ENCODE data around the gene SEC14L3. TPM values are rescaled to one million over a fixed set of nuclear protein-coding genes. Genes with fewer than 3 reads are reported as not detected.
A peak's percentile ranks its signal among the peaks of the same experiment; 100 is the strongest.

SEC14L3 gene
- total RNA-seq, 1 experiment from 2014 or later: not detected

DNA sequence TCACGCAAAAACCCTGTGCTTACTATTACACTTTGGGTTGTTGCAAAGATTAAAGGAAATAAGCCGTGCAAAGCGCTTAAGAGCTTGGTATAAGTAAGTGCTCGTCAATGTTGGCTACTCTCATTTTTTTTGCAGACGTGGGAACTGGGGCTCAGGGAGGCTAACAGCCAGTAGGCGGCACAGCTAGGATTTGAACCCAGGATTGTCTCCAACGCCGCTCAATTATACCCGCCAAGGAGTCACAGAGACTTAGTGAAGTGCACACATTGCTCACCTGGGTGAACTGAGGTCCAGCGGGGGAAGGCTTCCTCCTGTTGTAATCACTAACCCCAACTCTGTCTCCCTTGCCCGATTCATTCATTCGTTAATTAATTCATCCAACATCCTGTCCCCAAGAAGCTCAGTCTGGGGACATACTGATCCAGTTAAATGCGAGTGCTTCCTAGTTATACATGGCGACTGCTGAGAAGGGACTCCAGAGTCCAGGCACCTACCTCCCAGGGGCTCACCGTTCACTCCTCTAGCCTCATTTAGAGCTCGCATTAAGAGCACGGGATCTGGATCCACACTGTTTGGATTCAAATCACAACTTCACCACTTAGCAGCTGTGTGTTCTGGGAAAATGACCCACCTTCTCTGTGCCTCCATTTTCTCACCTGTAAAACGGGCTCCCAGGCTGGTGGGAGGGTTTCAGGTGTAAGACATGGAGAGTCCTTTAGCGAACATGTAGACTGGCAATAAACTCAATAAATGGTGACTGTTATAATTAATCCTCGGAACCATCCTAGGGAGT lies 47.1 kb downstream of the SEC14L3 start:
- TF ChIP-seq ZNF317 (CRISPR knock-in tag; IDR thresholded peaks at IDR 0.05; ENCODE audit: borderline replicate concordance, low read depth): no peak
- TF ChIP-seq, protein P1, sequence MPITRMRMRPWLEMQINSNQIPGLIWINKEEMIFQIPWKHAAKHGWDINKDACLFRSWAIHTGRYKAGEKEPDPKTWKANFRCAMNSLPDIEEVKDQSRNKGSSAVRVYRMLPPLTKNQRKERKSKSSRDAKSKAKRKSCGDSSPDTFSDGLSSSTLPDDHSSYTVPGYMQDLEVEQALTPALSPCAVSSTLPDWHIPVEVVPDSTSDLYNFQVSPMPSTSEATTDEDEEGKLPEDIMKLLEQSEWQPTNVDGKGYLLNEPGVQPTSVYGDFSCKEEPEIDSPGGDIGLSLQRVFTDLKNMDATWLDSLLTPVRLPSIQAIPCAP (CRISPR knock-in tag; IDR thresholded peaks at IDR 0.05): no peak
- TF ChIP-seq ZNF423 (CRISPR knock-in tag; IDR thresholded peaks at IDR 0.05): no peak
- TF ChIP-seq, protein P2, sequence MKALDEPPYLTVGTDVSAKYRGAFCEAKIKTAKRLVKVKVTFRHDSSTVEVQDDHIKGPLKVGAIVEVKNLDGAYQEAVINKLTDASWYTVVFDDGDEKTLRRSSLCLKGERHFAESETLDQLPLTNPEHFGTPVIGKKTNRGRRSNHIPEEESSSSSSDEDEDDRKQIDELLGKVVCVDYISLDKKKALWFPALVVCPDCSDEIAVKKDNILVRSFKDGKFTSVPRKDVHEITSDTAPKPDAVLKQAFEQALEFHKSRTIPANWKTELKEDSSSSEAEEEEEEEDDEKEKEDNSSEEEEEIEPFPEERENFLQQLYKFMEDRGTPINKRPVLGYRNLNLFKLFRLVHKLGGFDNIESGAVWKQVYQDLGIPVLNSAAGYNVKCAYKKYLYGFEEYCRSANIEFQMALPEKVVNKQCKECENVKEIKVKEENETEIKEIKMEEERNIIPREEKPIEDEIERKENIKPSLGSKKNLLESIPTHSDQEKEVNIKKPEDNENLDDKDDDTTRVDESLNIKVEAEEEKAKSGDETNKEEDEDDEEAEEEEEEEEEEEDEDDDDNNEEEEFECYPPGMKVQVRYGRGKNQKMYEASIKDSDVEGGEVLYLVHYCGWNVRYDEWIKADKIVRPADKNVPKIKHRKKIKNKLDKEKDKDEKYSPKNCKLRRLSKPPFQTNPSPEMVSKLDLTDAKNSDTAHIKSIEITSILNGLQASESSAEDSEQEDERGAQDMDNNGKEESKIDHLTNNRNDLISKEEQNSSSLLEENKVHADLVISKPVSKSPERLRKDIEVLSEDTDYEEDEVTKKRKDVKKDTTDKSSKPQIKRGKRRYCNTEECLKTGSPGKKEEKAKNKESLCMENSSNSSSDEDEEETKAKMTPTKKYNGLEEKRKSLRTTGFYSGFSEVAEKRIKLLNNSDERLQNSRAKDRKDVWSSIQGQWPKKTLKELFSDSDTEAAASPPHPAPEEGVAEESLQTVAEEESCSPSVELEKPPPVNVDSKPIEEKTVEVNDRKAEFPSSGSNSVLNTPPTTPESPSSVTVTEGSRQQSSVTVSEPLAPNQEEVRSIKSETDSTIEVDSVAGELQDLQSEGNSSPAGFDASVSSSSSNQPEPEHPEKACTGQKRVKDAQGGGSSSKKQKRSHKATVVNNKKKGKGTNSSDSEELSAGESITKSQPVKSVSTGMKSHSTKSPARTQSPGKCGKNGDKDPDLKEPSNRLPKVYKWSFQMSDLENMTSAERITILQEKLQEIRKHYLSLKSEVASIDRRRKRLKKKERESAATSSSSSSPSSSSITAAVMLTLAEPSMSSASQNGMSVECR (CRISPR knock-in tag; IDR thresholded peaks at IDR 0.05; ENCODE audit: borderline replicate concordance): no peak
- TF ChIP-seq FOXJ3 (CRISPR knock-in tag; IDR thresholded peaks at IDR 0.05; ENCODE audit: borderline replicate concordance): no peak
- TF ChIP-seq, protein P3, sequence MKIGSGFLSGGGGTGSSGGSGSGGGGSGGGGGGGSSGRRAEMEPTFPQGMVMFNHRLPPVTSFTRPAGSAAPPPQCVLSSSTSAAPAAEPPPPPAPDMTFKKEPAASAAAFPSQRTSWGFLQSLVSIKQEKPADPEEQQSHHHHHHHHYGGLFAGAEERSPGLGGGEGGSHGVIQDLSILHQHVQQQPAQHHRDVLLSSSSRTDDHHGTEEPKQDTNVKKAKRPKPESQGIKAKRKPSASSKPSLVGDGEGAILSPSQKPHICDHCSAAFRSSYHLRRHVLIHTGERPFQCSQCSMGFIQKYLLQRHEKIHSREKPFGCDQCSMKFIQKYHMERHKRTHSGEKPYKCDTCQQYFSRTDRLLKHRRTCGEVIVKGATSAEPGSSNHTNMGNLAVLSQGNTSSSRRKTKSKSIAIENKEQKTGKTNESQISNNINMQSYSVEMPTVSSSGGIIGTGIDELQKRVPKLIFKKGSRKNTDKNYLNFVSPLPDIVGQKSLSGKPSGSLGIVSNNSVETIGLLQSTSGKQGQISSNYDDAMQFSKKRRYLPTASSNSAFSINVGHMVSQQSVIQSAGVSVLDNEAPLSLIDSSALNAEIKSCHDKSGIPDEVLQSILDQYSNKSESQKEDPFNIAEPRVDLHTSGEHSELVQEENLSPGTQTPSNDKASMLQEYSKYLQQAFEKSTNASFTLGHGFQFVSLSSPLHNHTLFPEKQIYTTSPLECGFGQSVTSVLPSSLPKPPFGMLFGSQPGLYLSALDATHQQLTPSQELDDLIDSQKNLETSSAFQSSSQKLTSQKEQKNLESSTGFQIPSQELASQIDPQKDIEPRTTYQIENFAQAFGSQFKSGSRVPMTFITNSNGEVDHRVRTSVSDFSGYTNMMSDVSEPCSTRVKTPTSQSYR (CRISPR knock-in tag; IDR thresholded peaks at IDR 0.05): no peak
- TF ChIP-seq ZNF396 (CRISPR knock-in tag; IDR thresholded peaks at IDR 0.05; ENCODE audit: borderline replicate concordance): no peak
- TF ChIP-seq ETV6 (CRISPR knock-in tag; IDR thresholded peaks at IDR 0.05): no peak
- TF ChIP-seq NR2C2 (CRISPR knock-in tag; IDR thresholded peaks at IDR 0.05): no peak
- no peak for TF ChIP-seq TCF7 (CRISPR knock-in tag; IDR thresholded peaks at IDR 0.05; ENCODE audit: low read depth)
- no peak for TF ChIP-seq JAZF1 (CRISPR knock-in tag; IDR thresholded peaks at IDR 0.05)
- TF ChIP-seq, protein P4, sequence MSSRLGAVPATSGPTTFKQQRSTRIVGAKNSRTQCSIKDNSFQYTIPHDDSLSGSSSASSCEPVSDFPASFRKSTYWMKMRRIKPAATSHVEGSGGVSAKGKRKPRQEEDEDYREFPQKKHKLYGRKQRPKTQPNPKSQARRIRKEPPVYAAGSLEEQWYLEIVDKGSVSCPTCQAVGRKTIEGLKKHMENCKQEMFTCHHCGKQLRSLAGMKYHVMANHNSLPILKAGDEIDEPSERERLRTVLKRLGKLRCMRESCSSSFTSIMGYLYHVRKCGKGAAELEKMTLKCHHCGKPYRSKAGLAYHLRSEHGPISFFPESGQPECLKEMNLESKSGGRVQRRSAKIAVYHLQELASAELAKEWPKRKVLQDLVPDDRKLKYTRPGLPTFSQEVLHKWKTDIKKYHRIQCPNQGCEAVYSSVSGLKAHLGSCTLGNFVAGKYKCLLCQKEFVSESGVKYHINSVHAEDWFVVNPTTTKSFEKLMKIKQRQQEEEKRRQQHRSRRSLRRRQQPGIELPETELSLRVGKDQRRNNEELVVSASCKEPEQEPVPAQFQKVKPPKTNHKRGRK (CRISPR knock-in tag; IDR thresholded peaks at IDR 0.05; ENCODE audit: borderline replicate concordance): no peak
- no peak for TF ChIP-seq RELA (CRISPR knock-in tag; IDR thresholded peaks at IDR 0.05; ENCODE audit: borderline replicate concordance)
- no peak for TF ChIP-seq FOXP1 (CRISPR knock-in tag; IDR thresholded peaks at IDR 0.05; ENCODE audit: borderline replicate concordance)
- TF ChIP-seq, protein P5, sequence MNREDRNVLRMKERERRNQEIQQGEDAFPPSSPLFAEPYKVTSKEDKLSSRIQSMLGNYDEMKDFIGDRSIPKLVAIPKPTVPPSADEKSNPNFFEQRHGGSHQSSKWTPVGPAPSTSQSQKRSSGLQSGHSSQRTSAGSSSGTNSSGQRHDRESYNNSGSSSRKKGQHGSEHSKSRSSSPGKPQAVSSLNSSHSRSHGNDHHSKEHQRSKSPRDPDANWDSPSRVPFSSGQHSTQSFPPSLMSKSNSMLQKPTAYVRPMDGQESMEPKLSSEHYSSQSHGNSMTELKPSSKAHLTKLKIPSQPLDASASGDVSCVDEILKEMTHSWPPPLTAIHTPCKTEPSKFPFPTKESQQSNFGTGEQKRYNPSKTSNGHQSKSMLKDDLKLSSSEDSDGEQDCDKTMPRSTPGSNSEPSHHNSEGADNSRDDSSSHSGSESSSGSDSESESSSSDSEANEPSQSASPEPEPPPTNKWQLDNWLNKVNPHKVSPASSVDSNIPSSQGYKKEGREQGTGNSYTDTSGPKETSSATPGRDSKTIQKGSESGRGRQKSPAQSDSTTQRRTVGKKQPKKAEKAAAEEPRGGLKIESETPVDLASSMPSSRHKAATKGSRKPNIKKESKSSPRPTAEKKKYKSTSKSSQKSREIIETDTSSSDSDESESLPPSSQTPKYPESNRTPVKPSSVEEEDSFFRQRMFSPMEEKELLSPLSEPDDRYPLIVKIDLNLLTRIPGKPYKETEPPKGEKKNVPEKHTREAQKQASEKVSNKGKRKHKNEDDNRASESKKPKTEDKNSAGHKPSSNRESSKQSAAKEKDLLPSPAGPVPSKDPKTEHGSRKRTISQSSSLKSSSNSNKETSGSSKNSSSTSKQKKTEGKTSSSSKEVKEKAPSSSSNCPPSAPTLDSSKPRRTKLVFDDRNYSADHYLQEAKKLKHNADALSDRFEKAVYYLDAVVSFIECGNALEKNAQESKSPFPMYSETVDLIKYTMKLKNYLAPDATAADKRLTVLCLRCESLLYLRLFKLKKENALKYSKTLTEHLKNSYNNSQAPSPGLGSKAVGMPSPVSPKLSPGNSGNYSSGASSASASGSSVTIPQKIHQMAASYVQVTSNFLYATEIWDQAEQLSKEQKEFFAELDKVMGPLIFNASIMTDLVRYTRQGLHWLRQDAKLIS (CRISPR knock-in tag; IDR thresholded peaks at IDR 0.05; ENCODE audit: borderline replicate concordance): no peak
- TF ChIP-seq ZNF138 (CRISPR knock-in tag; conservative IDR thresholded peaks at IDR 0.05): no peak
- TF ChIP-seq FOXK1 (CRISPR knock-in tag; IDR thresholded peaks at IDR 0.05): no peak
- TF ChIP-seq ATF1 (CRISPR knock-in tag; IDR thresholded peaks at IDR 0.05): no peak
- TF ChIP-seq, protein P6, sequence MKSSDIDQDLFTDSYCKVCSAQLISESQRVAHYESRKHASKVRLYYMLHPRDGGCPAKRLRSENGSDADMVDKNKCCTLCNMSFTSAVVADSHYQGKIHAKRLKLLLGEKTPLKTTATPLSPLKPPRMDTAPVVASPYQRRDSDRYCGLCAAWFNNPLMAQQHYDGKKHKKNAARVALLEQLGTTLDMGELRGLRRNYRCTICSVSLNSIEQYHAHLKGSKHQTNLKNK (CRISPR knock-in tag; IDR thresholded peaks at IDR 0.05): no peak
- TF ChIP-seq, protein P7, sequence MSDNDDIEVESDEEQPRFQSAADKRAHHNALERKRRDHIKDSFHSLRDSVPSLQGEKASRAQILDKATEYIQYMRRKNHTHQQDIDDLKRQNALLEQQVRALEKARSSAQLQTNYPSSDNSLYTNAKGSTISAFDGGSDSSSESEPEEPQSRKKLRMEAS (CRISPR knock-in tag; IDR thresholded peaks at IDR 0.05): no peak
- ChIA-PET CTCF (interaction anchor here (0.5 to 6.3 kb wide), 28 partner anchors 10 to 804 kb away, joined by 3 to 149 read pairs (median 4); partner anchors contain the start of genes CASTOR1, RNF215, SEC14L2 and TBC1D10A), POLR2A (interaction anchor here (1.0 to 3.2 kb wide), 9 partner anchors 9 to 181 kb away, joined by 3 to 35 read pairs (median 6); partner anchors contain the start of genes CCDC157, RNF215, SEC14L2 and SF3A1)
- no peaks in the 10 kb centered on the region; the same call in 1 of the 2 replicates for H3K27me3 Mint-ChIP-seq (ENCODE audit: low read depth)
- no peak for DNase-seq (ENCODE audit: low spot score)
- peaks cover 32% of the 10 kb centered on the region for H3K36me3 Mint-ChIP-seq
- peak overlapping the region; percentile 83 for H3K4me3 Mint-ChIP-seq
- peaks cover 32% of the 10 kb centered on the region for H3K4me1 Mint-ChIP-seq
- ATAC-seq: no peak
- H3K9me3 Mint-ChIP-seq: no peaks in the 10 kb centered on the region
- H3K27ac Mint-ChIP-seq: peak overlapping the region; percentile 99

Data from WTC11 (cell line).